Measurements from ENCODE around the gene HOXA4.

Gene HOXA4

GRCh38 chr7:27145165-27145913, 14.8 kb upstream of the HOXA4 start:
- DNase-seq (ENCODE audit: extremely low read depth, low read depth), result no peak
- no peak for TF ChIP-seq CTCF (IDR thresholded peaks at IDR 0.05; ENCODE audit: low read depth, low read length, missing control alignments)
- no peak overlapping the region for H3K4me3 ChIP-seq (replicated peaks; ENCODE audit: low read depth, low read length)

GRCh38 chr7:27144781-27145164, 14.2 kb upstream of the HOXA4 start:
- no peak for DNase-seq (ENCODE audit: extremely low read depth, low read depth)
- H3K4me3 ChIP-seq (replicated peaks; ENCODE audit: low read depth, low read length), result no peak overlapping the region
- TF ChIP-seq CTCF (IDR thresholded peaks at IDR 0.05; ENCODE audit: low read depth, low read length, missing control alignments), result no peak

- no peak for TF ChIP-seq CTCF (IDR thresholded peaks at IDR 0.05; ENCODE audit: low read depth, low read length, missing control alignments)
- no peak overlapping the region; the same call in 1 of the 2 replicates for H3K4me3 ChIP-seq (replicated peaks; ENCODE audit: low read depth, low read length)
- no peak for DNase-seq (ENCODE audit: extremely low read depth, low read depth)
Observed at GRCh38 chr7:27143950-27144780, 13.6 kb upstream of the HOXA4 start.

GRCh38 chr7:27143023-27143949, 12.7 kb upstream of the HOXA4 start, which contains the start of gene HOXA5:
Gene HOXA5, minus strand, starts transcription at chr7:27143681. Its CDS starts 74 bp downstream, at chr7:27143607.
- DNase-seq (ENCODE audit: extremely low read depth, low read depth), result no peak
- TF ChIP-seq CTCF (IDR thresholded peaks at IDR 0.05; ENCODE audit: low read depth, low read length, missing control alignments), result peak; percentile 82
- peak within 1 kb of the TSS; percentile 41 for H3K4me3 ChIP-seq (replicated peaks; ENCODE audit: low read depth, low read length)

- no peak for TF ChIP-seq CTCF (IDR thresholded peaks at IDR 0.05; ENCODE audit: low read depth, low read length, missing control alignments)
- no peak for DNase-seq (ENCODE audit: extremely low read depth, low read depth)
- peak overlapping the region; percentile 41 for H3K4me3 ChIP-seq (replicated peaks; ENCODE audit: low read depth, low read length)
Observed at GRCh38 chr7:27142580-27143022, 12.0 kb upstream of the HOXA4 start.

- TF ChIP-seq CTCF (IDR thresholded peaks at IDR 0.05; ENCODE audit: low read depth, low read length, missing control alignments), result no peak
- H3K4me3 ChIP-seq (replicated peaks; ENCODE audit: low read depth, low read length), result peak overlapping the region; percentile 41; the same call in 1 of the 2 replicates
- DNase-seq (ENCODE audit: extremely low read depth, low read depth), result no peak
Observed at GRCh38 chr7:27141923-27142579, 11.5 kb upstream of the HOXA4 start.

Data from HFF-Myc (cell line).